Gastroesophageal sphincter (tissue), 3 donors: Measurements from ENCODE around the gene PIP5K1C.
"Not testable (repeated sequence)": the region's sequence is repeated elsewhere in the genome, so short reads cannot be mapped to it uniquely, and the experiment has no call there.

Experiments
- EP300 ChIP-seq: sonication (generic); formaldehyde crosslinking; IDR thresholded peaks from one replicate; pipeline ENCODE4 v1.6.1; 2017; ENCODE audit warnings: antibody characterized with exemption, mild to moderate bottlenecking
- POLR2A ChIP-seq, 2 donors: fragments of 450-650 bp; IDR thresholded peaks; one replicate each; pipeline ENCODE4 v1.6.1; 2017; ENCODE audit warnings: antibody characterized with exemption in 2 of 2, mild to moderate bottlenecking in 2 of 2, moderate library complexity in 1 of 2
- TF ChIP-seq, protein P1 (sequence below), 4 experiments: fragments of 200-600 bp in 2 of 4; fragments of 450-650 bp in 2 of 4; sonication (generic) in 1 of 4; IDR thresholded peaks; one replicate each; pipeline ENCODE4 v1.5.1; 2017 to 2019; ENCODE audit warnings: antibody characterized with exemption in 4 of 4, mild to moderate bottlenecking in 2 of 4, moderate library complexity in 2 of 4

DNA sequence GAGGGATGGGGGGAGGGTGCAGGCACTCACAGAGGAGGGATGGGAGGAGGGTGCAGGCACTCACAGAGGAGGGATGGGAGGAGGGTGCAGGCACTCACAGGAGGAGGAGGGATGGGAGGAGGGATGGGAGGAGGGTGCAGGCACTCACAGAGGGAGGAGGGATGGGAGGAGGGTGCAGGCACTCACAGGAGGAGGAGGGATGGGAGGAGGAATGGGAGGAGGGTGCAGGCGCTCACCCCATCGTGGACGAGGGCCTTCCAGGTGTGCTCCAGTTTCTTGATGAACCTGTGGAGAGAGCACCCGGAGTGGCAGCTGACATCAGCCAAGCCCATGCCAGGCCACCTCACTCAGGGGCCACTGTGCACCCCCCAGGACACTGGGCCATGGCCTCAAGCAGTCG, 53.2 kb downstream of the PIP5K1C start:
- TF ChIP-seq EP300; POLR2A (IDR thresholded peaks at IDR 0.05): not testable (repeated sequence)
- TF ChIP-seq, protein P1, sequence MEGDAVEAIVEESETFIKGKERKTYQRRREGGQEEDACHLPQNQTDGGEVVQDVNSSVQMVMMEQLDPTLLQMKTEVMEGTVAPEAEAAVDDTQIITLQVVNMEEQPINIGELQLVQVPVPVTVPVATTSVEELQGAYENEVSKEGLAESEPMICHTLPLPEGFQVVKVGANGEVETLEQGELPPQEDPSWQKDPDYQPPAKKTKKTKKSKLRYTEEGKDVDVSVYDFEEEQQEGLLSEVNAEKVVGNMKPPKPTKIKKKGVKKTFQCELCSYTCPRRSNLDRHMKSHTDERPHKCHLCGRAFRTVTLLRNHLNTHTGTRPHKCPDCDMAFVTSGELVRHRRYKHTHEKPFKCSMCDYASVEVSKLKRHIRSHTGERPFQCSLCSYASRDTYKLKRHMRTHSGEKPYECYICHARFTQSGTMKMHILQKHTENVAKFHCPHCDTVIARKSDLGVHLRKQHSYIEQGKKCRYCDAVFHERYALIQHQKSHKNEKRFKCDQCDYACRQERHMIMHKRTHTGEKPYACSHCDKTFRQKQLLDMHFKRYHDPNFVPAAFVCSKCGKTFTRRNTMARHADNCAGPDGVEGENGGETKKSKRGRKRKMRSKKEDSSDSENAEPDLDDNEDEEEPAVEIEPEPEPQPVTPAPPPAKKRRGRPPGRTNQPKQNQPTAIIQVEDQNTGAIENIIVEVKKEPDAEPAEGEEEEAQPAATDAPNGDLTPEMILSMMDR (IDR thresholded peaks at IDR 0.05) = not testable (repeated sequence)
